Erythroblast (primary cell): ENCODE measurements around the gene SLC26A1.

ENCODE experiments used
- GATA1 ChIP-seq: IDR thresholded peaks from 2 replicates; pipeline ENCODE4 v1.6.1; 2011; ENCODE audit warnings: low read depth, mild to moderate bottlenecking, control low read depth, low read length, moderate library complexity
- POLR2A ChIP-seq: IDR thresholded peaks from 2 replicates; pipeline ENCODE4 v1.6.1; 2011; ENCODE audit warnings: mild to moderate bottlenecking, low read length

DNA sequence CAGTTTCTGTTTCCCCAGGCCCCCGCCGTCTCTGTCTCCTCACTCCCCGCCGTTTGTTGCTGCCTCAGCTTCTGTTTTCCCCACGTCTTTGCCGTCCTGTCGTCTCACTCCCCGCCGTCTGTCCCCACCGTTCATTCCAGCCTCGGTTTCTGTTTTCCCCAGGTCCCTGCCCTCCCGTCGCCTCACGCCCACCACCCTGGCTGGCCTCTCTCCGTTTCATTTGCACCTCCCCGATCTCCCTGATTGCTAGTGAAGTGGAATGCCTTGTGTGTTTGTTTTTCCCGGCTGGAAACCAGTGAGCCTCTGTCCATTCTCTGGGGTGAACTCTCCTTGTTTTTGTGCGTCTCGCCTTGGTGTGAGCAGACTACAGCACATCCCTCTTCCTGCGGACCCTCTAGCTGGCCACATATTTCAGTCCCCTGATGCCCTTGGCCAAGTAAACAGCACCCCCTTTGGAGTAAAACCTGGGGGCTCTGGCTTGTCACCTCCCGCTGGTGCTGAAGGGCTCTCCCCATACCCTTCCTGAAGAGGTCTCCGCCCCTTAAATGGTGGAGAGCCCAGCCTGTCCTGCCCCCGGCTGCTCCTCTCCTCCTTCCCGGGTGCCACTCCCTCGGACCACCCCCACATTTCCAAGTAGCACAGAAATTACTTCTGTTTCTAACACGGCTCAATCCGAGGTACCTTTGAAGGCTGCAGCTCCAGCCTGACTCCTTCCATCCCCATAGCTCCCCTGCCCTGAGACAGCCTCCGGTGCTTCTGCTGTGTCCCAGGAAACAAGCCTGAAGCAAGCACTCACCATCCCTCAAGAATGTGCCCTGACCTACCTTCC, 47.7 kb downstream of the SLC26A1 start:
- no peak for TF ChIP-seq POLR2A
- TF ChIP-seq GATA1, result no peak
